H7 (cell line): ENCODE data around the gene RABGAP1L. TPM values are rescaled to one million over a fixed set of nuclear protein-coding genes. Genes with fewer than 3 reads are reported as not detected.
A peak's percentile ranks its signal among the peaks of the same experiment; 100 is the strongest.
"Not testable (repeated sequence)": the region's sequence is repeated elsewhere in the genome, so short reads cannot be mapped to it uniquely, and the experiment has no call there.

Experiments
- DNase-seq: peaks from one replicate; pipeline ENCODE4 v3.0.0; 2012
- H3K27me3 ChIP-seq: 2 replicates; pipeline ENCODE4 v1.6.0; 2011; ENCODE audit warnings: mild to moderate bottlenecking, low read length; ENCODE audit not compliant: control insufficient read depth, insufficient read depth
- H3K36me3 ChIP-seq: replicated peaks from 2 replicates; pipeline ENCODE4 v1.5.1; 2011; ENCODE audit warnings: low read length; ENCODE audit not compliant: control insufficient read depth, insufficient read depth
- H3K4me3 ChIP-seq: 2 replicates; pipeline ENCODE4 v1.5.1; 2011; ENCODE audit warnings: low read depth, mild to moderate bottlenecking, control low read depth, low read length, moderate library complexity; ENCODE audit not compliant: insufficient read depth
- total RNA-seq: library from RNA; depleted of rRNA; stranded (reverse); fragments of >200 nt; shearing (Covaris generic); gene quantifications from 2 replicates; pipeline ENCODE4 v1.2.3, GENCODE V29; 2014

Gene RABGAP1L
- total RNA-seq, 1 experiment from 2014 or later: 31.9 TPM

DNA sequence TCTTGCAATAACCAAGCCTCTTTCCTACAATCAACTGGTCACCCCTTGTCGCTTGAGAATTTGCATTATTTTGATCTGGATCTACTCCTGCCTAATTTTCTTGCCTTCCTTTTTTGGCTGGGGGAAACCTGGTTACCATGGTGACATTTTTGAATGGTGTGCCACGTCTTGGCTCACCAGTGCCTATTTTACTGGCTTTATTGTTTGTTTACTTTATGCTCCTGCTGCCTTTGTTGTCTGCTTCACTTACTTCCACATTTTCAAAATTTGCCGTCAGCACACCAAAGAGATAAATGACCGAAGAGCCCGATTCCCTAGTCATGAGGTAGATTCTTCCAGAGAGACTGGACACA lies 289.2 kb downstream of the RABGAP1L start:
- Histone ChIP-seq H3K4me3 (no peak overlapping the region), H3K36me3 (no peaks in the 10 kb centered on the region), H3K27me3 (no peaks in the 10 kb centered on the region)
- DNase-seq: no peak

DNA sequence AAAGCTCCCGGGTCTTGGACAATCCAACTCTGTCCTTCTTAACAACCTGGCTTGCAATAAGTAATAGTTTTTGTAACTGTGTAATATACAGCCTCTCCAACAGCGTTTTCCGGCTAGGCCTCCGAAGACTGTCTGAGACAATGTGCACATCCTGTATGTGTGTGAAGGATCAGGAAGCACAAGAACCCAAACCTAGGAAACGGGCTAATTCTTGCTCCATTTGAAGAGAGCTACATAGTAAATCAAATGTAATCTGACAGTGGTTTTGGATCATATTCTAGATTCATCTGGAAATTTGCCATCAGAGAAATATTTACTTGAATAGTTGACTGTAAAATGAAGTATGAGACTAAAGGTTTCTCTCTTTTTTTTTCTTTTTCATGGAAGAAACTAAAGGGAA lies 289.7 kb downstream of the RABGAP1L start:
- DNase-seq: no peak
- H3K27me3 ChIP-seq: no peaks in the 10 kb centered on the region
- no peak overlapping the region for H3K4me3 ChIP-seq
- H3K36me3 ChIP-seq: no peaks in the 10 kb centered on the region

DNA sequence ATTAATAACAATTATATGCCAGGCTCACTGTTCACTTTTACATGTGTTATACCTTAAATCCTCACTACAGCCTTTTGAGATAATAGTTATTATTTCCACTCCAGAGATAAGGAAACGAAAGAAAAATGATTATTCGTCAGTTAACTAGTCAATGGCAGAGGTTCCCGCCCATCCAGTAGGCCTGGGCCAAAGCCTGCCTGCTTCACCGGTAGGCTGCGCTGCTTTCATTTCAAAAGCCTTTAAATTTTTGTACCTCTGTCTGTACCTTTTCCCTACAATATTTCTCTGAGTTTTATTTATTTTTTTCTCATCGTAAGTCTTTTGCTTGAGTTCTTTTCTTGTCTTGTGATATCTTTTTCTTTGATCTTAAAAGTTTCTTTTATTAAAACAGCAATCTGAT lies 292.1 kb downstream of the RABGAP1L start:
- Histone ChIP-seq H3K27me3 (no peaks in the 10 kb centered on the region), H3K36me3 (no peaks in the 10 kb centered on the region), H3K4me3 (no peak overlapping the region)
- DNase-seq: peak; percentile 4

DNA sequence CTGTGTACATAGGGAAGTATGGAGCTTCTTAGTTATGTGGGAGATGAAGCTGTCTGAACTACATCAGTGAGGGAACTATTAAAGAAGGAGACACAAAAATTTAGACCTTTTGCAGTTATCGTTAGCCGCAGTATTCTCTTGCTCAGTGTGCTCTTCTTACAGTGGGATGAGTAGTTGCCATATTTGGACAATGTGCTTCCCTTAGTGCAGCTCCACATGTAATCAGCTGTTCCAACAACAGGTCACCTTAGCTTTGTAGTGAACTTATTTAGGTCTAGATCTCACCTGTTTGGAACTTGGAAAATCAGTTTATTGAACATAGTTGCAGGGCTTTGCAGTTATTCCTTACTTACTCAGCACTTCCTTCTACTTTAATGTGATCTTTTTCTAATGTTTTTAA lies 306.5 kb downstream of the RABGAP1L start:
- H3K36me3 ChIP-seq: no peaks in the 10 kb centered on the region
- no peak for DNase-seq
- no peaks in the 10 kb centered on the region for H3K27me3 ChIP-seq
- H3K4me3 ChIP-seq: no peak overlapping the region

DNA sequence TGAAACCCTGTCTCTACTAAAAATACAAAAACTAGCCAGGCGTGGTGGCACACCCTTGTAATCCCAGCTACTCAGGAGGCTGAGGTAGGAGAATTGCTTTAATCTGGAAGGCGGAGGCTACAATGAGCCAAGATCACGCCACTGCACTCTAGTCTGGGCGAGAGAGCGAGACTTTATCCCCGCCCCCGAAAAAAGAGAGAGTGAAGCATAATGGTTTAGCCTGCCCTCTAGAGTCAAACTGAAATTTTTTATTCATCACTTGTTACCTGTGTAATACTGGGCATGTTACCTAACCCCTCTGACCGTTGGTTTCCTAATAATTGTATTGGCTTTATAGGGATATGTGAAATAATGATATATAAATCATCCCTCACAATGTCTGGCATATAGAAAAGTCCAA lies 307.3 kb downstream of the RABGAP1L start:
- H3K27me3 ChIP-seq: no peaks in the 10 kb centered on the region
- H3K4me3 ChIP-seq: no peak overlapping the region
- no peak for DNase-seq
- no peaks in the 10 kb centered on the region for H3K36me3 ChIP-seq

DNA sequence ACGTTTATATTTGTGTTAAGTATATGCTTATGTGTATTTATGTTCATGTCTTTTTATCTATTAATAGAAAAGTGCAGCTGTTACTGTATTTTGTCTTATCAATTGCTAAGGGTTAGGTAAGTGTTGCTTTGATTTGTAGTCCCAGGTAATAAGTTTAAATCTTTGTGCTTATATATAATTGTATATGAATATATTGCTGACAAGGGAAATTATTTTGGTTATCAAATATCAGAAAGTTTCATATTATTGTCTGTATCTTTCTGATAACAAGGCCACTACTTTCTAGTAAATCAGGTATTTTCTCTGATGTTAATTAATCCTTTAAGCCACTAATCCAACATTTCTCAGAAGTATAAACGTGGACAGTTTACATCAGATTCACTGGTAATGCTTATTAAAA lies 309.7 kb downstream of the RABGAP1L start:
- no peaks in the 10 kb centered on the region for H3K36me3 ChIP-seq
- H3K27me3 ChIP-seq: no peaks in the 10 kb centered on the region
- H3K4me3 ChIP-seq: no peak overlapping the region
- no peak for DNase-seq

DNA sequence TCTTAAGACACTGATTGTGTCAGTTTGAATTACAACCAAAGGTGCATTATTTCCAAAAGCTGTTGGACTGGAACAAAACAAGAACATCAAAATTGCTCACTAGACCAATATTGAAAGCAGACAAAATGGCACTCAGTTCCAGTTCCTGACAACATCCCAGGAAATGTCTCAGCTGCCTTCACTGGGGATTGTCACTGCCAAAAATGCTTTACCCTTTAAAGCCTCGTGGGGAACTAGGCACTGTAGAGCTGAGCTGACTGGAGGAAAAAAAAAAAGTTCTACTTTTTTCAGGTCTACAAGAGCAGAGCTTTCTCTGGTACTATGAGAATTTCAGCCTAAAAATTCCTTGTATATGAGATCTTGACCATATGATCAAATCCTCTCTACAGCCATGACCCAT lies 310.4 kb downstream of the RABGAP1L start:
- no peaks in the 10 kb centered on the region for H3K27me3 ChIP-seq
- H3K4me3 ChIP-seq: no peak overlapping the region
- no peak for DNase-seq
- no peaks in the 10 kb centered on the region for H3K36me3 ChIP-seq

DNA sequence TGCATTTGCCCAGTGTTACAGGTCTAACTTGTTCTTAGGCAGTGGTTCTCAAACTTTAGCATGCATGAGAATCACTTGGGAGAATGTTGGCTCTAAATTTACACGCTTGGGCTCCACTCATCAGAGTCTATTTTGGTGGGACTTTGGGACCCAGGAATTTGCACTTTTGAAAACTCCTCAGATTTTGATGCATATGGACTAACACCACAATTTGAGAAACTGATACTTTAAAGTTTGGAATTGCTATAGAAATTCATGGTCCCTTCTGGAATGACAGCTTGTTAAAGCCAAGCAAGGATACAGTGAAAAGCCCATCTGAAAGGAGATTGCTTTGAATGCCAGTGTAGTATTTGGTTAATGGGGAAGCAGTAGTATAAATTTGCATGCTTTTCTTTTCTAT lies 320.0 kb downstream of the RABGAP1L start:
- no peak for DNase-seq
- Histone ChIP-seq H3K4me3 (no peak overlapping the region), H3K36me3 (no peaks in the 10 kb centered on the region), H3K27me3 (no peaks in the 10 kb centered on the region)

DNA sequence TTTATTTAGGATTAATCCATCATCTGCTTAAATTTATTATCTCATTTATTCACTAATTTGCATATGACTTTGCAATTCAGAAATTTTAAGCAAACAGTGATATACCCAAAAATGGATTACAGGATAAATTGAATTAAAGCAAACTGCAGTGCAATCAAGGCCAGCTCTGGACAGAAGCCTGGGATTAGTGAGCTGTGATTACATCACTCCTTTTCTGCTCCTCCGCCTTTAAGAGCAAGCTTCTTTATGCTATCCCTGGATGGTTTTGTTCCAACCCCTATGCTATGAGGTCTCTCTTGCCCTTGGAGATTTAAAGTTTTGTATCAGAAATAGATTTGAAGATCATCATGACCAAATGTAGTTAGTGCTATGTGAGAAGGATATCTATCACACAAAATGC lies 321.0 kb downstream of the RABGAP1L start:
- no peaks in the 10 kb centered on the region for H3K36me3 ChIP-seq
- H3K27me3 ChIP-seq: no peaks in the 10 kb centered on the region
- no peak for DNase-seq
- H3K4me3 ChIP-seq: no peak overlapping the region

DNA sequence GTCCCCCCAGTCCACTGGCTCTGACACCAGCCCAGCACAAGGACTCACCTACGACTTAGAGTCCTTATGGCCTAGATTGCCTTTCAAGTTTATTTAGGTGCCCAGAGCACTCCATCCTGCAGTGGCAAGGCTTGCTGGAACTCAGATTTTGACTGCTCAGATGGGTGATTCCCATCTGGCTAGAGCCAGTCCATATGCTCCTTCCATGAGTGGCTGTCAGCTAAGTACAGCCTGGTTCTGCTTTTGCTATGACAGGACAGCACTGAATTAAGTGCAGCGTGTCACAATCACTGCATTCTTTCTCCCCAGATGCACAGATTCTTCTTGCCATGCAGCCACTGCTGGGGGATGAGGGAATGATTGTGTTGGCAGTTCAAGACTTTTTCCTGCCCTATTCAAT lies 332.3 kb downstream of the RABGAP1L start:
- Histone ChIP-seq H3K36me3 (no peaks in the 10 kb centered on the region), H3K27me3 (no peaks in the 10 kb centered on the region), H3K4me3 (no peak overlapping the region)
- DNase-seq: no peak

DNA sequence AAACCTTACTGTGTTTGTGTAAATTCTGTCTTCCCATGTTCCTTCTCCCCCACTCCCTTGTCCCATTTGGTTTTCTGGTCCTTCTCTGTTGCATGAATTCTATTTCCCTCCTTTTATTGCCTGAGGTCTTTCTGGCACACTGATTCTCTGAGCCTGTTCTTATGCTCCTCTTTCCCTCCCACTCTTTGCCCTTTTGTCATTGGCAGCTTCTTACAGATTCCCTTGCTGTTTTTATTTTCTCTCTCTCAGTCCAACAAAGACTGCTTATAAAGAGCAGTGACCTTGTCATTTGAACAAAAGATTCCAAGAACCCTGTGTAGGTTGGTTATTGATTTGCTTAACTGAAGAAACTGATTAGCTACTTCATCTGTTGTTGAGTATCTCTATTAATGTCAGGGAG lies 338.2 kb downstream of the RABGAP1L start:
- H3K4me3 ChIP-seq: no peak overlapping the region
- H3K36me3 ChIP-seq: no peaks in the 10 kb centered on the region
- no peaks in the 10 kb centered on the region for H3K27me3 ChIP-seq
- no peak for DNase-seq

DNA sequence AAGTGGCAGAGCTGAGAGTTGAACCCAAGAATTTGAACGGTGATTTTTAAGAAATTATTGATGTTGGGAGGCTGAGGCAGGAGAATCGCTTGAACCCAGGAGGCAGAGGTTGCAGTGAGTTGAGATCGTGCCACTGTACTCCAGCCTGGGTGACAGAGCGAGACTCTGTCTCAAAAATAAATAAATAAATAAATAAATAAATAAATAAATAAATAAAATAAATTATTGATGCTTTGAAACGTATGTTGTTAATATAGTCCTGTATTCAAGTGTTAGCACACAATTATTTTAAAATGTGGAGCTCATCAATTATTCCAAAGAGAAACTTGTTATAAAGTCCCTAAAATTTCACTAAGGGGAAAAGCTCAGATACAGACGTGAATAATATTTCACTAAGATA lies 357.4 kb downstream of the RABGAP1L start:
- DNase-seq, H3K4me3 ChIP-seq, H3K27me3 ChIP-seq, H3K36me3 ChIP-seq: not testable (repeated sequence)

DNA sequence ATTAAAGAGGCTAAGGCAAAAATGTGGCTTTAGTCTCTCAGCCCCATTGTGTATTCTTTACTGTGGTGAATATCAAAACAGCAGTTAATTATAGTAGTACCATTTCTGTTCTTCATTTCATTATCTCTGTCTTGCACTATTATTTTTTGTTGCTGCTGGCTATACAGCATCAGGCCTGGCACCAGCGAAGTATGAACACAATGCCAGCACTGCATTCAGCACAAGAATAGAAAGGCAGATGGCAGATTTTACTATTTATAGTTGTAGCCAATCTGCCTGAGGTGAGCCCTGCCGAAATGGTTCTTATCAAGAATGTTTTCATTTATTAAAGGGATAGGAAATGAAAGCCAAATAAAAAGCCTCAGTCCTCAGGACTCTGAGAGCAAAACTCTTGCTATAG lies 360.5 kb downstream of the RABGAP1L start:
- no peak for DNase-seq
- Histone ChIP-seq H3K36me3 (no peaks in the 10 kb centered on the region), H3K4me3 (no peak overlapping the region), H3K27me3 (no peaks in the 10 kb centered on the region)

DNA sequence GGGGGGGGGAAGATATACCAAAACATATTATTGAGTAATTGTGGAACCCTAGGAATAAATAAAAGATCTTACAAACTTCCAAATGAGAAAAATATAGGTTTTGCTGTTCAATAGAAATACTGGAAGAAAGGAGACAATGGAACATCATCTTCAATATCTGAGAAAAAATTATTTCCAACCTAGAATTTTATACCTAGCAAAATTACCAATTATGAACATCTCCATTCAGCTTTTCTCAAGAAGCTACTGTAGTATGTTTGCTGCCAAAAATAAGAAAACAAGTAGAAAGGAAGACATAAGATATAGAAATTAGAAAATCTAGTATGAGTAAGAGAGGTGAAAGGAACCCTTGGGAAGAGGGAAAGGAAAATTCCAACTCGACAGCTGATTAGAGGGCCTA lies 372.4 kb downstream of the RABGAP1L start:
- Histone ChIP-seq H3K4me3 (no peak overlapping the region), H3K27me3 (no peaks in the 10 kb centered on the region), H3K36me3 (no peaks in the 10 kb centered on the region)
- no peak for DNase-seq

DNA sequence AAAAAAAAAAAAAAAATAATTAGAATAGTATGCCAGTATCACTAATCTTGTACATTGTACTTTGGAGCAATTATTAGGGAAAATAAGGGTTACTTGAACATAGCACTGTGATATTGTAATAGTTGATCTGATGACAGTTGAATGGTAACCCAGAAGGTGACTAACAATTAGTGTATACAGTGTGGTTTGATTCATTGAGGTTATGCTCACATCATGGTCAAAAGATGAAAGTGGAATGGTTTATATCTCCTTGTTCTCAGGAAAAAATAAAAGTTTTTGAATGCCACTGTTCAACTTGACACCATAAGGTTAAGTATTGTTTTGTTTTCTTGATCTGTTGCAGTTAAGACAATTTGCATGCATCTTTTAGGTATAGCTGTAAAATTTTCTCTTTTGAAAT lies 375.5 kb downstream of the RABGAP1L start:
- Histone ChIP-seq H3K27me3 (no peaks in the 10 kb centered on the region), H3K4me3 (no peak overlapping the region), H3K36me3 (no peaks in the 10 kb centered on the region)
- DNase-seq: no peak

DNA sequence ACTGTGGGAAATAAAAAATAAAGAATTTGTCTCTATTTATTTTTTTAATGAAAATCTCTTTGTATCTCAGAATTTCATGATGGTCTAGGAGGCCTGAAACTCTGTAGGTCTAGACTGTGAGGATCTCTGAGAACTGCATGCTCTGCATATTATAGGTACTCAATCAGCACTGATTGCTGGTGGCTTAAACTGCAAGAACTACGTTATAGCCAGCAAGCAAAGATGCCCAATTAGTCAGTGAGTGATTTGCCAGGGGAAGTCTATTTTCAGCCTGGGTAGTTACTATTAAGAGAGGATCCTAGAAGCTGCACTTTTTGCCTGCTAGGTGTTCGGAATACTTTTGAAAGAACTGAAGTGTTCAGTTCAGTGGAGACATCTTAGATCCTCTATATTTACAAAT lies 375.9 kb downstream of the RABGAP1L start:
- H3K4me3 ChIP-seq: no peak overlapping the region
- no peak for DNase-seq
- H3K36me3 ChIP-seq: no peaks in the 10 kb centered on the region
- no peaks in the 10 kb centered on the region for H3K27me3 ChIP-seq
